ENCODE data around the gene NPC1. TPM values are rescaled to one million over a fixed set of nuclear protein-coding genes. Genes with fewer than 3 reads are reported as not detected.

Gene NPC1
- total RNA-seq, 3 donors from 2014 or later: 35.5 to 51.0 (median 41.2) TPM

GRCh38 chr18:23551978-23552377 lies 34.3 kb downstream of the NPC1 start:
- H3K9me3 ChIP-seq: no peaks in the 10 kb centered on the region
- intact Hi-C loops (cut with DNase I, micrococcal nuclease): no loop called here
- ATAC-seq: no peak

GRCh38 chr18:23550898-23551297 lies 35.4 kb downstream of the NPC1 start:
- ATAC-seq: no peak
- H3K4me3 ChIP-seq: no peak overlapping the region
- H3K4me1 ChIP-seq (ENCODE audit: low read depth): peaks cover 4% of the 10 kb centered on the region
- H3K9me3 ChIP-seq: no peaks in the 10 kb centered on the region
- no peak for DNase-seq
- TF ChIP-seq CTCF (IDR thresholded peaks at IDR 0.05): no peak
- intact Hi-C loops (cut with DNase I, micrococcal nuclease): no loop called here
- peaks cover 18% of the 10 kb centered on the region for H3K36me3 ChIP-seq (ENCODE audit: low read depth)

More at GRCh38 chr18:23551978-23552377, 34.3 kb downstream of the NPC1 start:
- Histone ChIP-seq H3K36me3 (ENCODE audit: low read depth) (peaks cover 18% of the 10 kb centered on the region), H3K4me1 (ENCODE audit: low read depth) (peaks cover 4% of the 10 kb centered on the region), H3K4me3 (no peak overlapping the region)
- TF ChIP-seq CTCF (IDR thresholded peaks at IDR 0.05): no peak
- no peak for DNase-seq

- intact Hi-C loops (cut with DNase I, micrococcal nuclease): no loop called here
- Histone ChIP-seq H3K4me3 (no peak overlapping the region), H3K36me3 (ENCODE audit: low read depth) (peaks cover 11% of the 10 kb centered on the region), H3K4me1 (ENCODE audit: low read depth) (peaks cover 4% of the 10 kb centered on the region), H3K9me3 (no peaks in the 10 kb centered on the region)
- DNase-seq (no peak), ATAC-seq (no peak)
- TF ChIP-seq CTCF (IDR thresholded peaks at IDR 0.05): no peak
Observed at GRCh38 chr18:23548719-23549118, 37.6 kb downstream of the NPC1 start.

- intact Hi-C loops (cut with DNase I, micrococcal nuclease): no loop called here
- DNase-seq: no peak
- Histone ChIP-seq H3K36me3 (ENCODE audit: low read depth) (peaks cover 9% of the 10 kb centered on the region), H3K4me3 (no peak overlapping the region), H3K4me1 (ENCODE audit: low read depth) (peaks cover 4% of the 10 kb centered on the region), H3K9me3 (no peaks in the 10 kb centered on the region)
- TF ChIP-seq CTCF (IDR thresholded peaks at IDR 0.05): no peak
- no peak for ATAC-seq
Observed at GRCh38 chr18:23548275-23548674, 38.0 kb downstream of the NPC1 start.

GRCh38 chr18:23547846-23548245 lies 38.5 kb downstream of the NPC1 start:
- no peak for TF ChIP-seq CTCF (IDR thresholded peaks at IDR 0.05)
- DNase-seq: no peak
- Histone ChIP-seq H3K36me3 (ENCODE audit: low read depth) (peaks cover 11% of the 10 kb centered on the region), H3K4me1 (ENCODE audit: low read depth) (peaks cover 4% of the 10 kb centered on the region), H3K9me3 (no peaks in the 10 kb centered on the region), H3K4me3 (no peak overlapping the region)
- ATAC-seq: peak; percentile 89
- intact Hi-C loops (cut with DNase I, micrococcal nuclease): no loop called here

- intact Hi-C loops (cut with DNase I, micrococcal nuclease): no loop called here
Observed at GRCh38 chr18:23547306-23547705, 39.0 kb downstream of the NPC1 start.

More at GRCh38 chr18:23547306-23547705, 39.0 kb downstream of the NPC1 start:
- ATAC-seq (no peak), DNase-seq (no peak)
- peaks cover 16% of the 10 kb centered on the region for H3K36me3 ChIP-seq (ENCODE audit: low read depth)
- no peaks in the 10 kb centered on the region for H3K9me3 ChIP-seq
- no peak overlapping the region for H3K4me3 ChIP-seq
- TF ChIP-seq CTCF (IDR thresholded peaks at IDR 0.05): no peak
- peaks cover 4% of the 10 kb centered on the region for H3K4me1 ChIP-seq (ENCODE audit: low read depth)

All from mucosa of descending colon (tissue), 3 donors.